A673 (cell line): ENCODE results near the gene FGF14.

Experiments used
- CTCF ChIP-seq: fragments of 300-800, 200-600 bp; sonication (generic); conservative IDR thresholded peaks from 2 replicates; pipeline ENCODE4 v1.5.1; 2017; ENCODE audit warnings: low read depth, mild to moderate bottlenecking, antibody characterized with exemption, low read length, moderate library complexity, mixed read lengths
- EZH2 ChIP-seq: fragments of 200-600 bp; sonication (generic); IDR thresholded peaks from 2 replicates; pipeline ENCODE4 v1.6.1; 2017; ENCODE audit warnings: borderline replicate concordance, low read depth, mild to moderate bottlenecking, mixed read lengths, antibody characterized with exemption, low read length; ENCODE audit not compliant: poor library complexity, severe bottlenecking

DNA sequence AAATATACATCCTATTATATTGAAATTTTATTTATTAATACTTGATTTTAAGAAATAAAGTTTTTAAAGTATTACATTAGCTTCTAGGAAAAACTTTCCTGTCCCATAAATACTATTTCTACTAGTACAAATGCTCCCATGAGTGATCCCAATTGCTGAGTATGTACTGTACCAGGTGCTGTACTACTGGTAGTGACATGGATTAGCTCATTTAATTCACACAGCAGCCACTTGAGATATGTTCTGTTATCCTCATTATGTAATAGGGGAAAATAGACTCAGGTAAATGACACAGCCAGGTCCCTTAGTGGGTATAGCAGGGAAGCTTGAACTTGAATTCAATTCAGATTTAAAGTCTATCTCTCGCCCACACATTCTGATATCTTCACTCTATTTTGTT, 363.1 kb downstream of the FGF14 start:
- TF ChIP-seq CTCF (no peak), EZH2 (no peak)
